Tibial nerve (tissue), 4 donors: Measurements from ENCODE around the gene GPX5.
"Not testable (repeated sequence)": the region's sequence is repeated elsewhere in the genome, so short reads cannot be mapped to it uniquely, and the experiment has no call there.

Experiments used
- EP300 ChIP-seq, 2 donors: sonication (generic); formaldehyde crosslinking; IDR thresholded peaks; one replicate each; pipeline ENCODE4 v1.6.1; 2017; ENCODE audit warnings: antibody characterized with exemption in 2 of 2, mild to moderate bottlenecking in 1 of 2
- TF ChIP-seq, protein P1 (sequence below), 5 experiments: fragments of 200-600 bp in 3 of 5; fragments of 450-650 bp in 2 of 5; sonication (generic) in 3 of 5; IDR thresholded peaks; one replicate each; pipeline ENCODE4 v1.5.1; 2016 to 2019; ENCODE audit warnings: antibody characterized with exemption in 5 of 5, mild to moderate bottlenecking in 3 of 5, moderate library complexity in 2 of 5

DNA sequence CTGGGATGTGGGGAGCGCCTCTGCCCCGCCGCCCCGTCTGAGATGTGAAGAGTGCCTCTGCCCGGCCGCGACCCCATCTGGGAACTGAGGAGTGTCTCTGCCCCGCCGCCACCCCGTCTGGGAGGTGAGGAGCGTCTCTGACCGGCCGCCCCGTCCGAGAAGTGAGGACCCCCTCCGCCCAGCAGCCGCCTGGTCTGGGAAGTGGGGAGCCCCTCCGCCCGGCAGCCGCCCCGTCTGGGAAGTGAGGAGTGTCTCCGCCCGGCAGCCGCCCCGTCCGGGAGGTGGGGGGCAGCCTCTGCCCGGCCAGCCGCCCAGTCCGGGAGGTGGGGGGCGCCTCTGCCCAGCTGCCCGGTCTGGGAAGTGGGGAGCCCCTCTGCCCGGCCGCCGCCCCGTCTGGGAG lies 23.5 kb upstream of the GPX5 start:
- TF ChIP-seq EP300 (IDR thresholded peaks at IDR 0.05), result not testable (repeated sequence)
- TF ChIP-seq, protein P1, sequence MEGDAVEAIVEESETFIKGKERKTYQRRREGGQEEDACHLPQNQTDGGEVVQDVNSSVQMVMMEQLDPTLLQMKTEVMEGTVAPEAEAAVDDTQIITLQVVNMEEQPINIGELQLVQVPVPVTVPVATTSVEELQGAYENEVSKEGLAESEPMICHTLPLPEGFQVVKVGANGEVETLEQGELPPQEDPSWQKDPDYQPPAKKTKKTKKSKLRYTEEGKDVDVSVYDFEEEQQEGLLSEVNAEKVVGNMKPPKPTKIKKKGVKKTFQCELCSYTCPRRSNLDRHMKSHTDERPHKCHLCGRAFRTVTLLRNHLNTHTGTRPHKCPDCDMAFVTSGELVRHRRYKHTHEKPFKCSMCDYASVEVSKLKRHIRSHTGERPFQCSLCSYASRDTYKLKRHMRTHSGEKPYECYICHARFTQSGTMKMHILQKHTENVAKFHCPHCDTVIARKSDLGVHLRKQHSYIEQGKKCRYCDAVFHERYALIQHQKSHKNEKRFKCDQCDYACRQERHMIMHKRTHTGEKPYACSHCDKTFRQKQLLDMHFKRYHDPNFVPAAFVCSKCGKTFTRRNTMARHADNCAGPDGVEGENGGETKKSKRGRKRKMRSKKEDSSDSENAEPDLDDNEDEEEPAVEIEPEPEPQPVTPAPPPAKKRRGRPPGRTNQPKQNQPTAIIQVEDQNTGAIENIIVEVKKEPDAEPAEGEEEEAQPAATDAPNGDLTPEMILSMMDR (IDR thresholded peaks at IDR 0.05), result not testable (repeated sequence)
